Omental fat pad (tissue), 4 donors: Measurements from ENCODE around the gene PDS5A. TPM values are rescaled to one million over a fixed set of nuclear protein-coding genes. Genes with fewer than 3 reads are reported as not detected.
"Not testable (repeated sequence)": the region's sequence is repeated elsewhere in the genome, so short reads cannot be mapped to it uniquely, and the experiment has no call there.

Experiments
- ATAC-seq: fragments of 150-250 bp; one replicate; pipeline ENCODE4 v1.9.1; 2016; ENCODE audit warnings: mild to moderate bottlenecking, moderate library complexity; ENCODE audit not compliant: low FRiP score
- DNase-seq: peaks from one replicate; pipeline ENCODE4 v3.0.0-alpha.2; 2019; ENCODE audit warnings: low spot score
- total RNA-seq, 4 donors: library from RNA; depleted of rRNA; stranded (reverse); fragments of >200 nt; gene quantifications; one replicate each; pipeline ENCODE4 v1.1.0, GENCODE V29; 2016
- TF ChIP-seq, protein P1 (sequence below), 3 donors: fragments of 450-650 bp; IDR thresholded peaks; one replicate each; pipeline ENCODE4 v1.5.1; 2016 to 2017; ENCODE audit warnings: antibody characterized with exemption in 3 of 3, mild to moderate bottlenecking in 3 of 3, moderate library complexity in 2 of 3

Gene PDS5A
- total RNA-seq, 4 donors from 2014 or later, result 60.0 to 86.9 (median 75.1) TPM

DNA sequence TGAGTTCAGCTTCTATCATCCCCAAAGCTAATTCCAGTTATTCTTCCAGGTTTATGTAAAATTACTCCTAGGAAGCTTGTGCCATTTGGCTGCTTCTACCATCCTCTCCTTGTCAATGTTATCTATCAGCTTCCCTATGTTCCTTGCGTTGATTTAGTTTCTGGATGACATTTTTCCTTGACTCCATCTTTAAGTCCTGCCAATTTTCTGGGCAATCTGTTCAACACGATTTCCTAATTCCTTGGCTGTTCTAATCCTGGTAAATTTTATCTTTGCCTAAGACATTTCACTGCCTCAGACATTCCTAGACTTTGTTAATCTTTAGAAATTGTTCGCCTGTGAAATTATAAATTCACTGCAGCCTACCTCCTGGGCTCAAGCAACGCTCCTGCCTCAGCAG lies 125.1 kb downstream of the PDS5A start:
- no peak for DNase-seq
- TF ChIP-seq, protein P1, sequence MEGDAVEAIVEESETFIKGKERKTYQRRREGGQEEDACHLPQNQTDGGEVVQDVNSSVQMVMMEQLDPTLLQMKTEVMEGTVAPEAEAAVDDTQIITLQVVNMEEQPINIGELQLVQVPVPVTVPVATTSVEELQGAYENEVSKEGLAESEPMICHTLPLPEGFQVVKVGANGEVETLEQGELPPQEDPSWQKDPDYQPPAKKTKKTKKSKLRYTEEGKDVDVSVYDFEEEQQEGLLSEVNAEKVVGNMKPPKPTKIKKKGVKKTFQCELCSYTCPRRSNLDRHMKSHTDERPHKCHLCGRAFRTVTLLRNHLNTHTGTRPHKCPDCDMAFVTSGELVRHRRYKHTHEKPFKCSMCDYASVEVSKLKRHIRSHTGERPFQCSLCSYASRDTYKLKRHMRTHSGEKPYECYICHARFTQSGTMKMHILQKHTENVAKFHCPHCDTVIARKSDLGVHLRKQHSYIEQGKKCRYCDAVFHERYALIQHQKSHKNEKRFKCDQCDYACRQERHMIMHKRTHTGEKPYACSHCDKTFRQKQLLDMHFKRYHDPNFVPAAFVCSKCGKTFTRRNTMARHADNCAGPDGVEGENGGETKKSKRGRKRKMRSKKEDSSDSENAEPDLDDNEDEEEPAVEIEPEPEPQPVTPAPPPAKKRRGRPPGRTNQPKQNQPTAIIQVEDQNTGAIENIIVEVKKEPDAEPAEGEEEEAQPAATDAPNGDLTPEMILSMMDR (IDR thresholded peaks at IDR 0.05), result no peak

DNA sequence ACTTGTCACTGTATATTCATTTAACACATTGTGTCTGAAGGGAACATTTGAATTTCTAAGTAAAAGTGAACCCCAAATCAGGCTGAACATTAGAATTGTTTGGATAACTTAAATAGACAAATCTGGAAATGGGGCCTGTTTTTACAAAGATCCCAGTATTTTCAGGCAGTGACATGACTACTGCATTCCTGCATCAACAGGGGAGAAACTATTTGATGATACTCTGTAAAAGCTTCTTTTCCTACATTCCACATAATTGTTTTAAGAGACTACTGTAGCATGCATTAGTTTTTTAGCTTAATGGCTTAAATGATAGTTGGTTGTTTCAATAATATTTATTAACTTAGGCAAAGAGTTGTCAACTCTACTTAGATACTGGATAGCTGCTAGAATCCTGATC lies 127.0 kb downstream of the PDS5A start:
- no peak for ATAC-seq
- no peak for DNase-seq
- TF ChIP-seq, protein P1 (IDR thresholded peaks at IDR 0.05), result no peak

More for the DNA sequence above, 125.1 kb downstream of the PDS5A start:
- ATAC-seq, result no peak

DNA sequence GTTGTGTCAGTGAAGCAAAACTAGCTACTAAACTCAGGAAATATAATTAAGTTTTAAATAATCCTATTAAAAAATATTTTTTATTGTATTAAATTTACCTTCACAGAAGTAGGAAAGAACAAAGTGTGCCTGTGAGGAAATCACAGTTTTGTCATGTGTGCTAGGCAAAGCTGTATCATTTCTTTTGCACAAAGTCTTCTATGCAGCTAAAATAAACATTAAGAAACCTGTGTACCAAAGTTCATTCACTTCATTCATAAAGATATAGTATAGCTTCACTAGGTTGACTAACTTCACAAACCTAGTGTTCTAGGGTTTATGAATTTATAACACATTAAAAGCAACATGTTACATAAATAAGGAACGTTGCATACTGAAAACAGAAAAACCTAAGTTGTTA lies 131.0 kb downstream of the PDS5A start:
- TF ChIP-seq, protein P1 (IDR thresholded peaks at IDR 0.05), result no peak
- DNase-seq, result no peak
- no peak for ATAC-seq

DNA sequence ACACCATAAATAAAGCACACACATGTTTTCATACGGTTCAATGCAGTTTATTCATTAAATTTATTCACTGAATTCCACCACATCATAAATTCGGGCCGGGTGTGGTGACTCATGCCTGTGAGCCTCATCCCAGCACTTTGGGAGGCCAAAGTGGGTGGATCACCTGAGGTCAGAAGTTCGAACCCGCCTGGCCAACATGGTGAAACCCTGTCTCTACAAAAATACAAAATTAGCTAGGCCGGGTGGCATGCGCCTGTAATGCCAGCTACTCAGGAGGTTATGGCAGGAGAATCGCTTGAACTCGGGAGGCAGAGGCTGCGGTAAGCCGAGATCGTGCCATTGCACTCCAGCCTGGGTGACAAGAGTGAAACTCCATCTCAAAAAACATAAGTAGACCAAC lies 131.6 kb downstream of the PDS5A start:
- DNase-seq, result no peak
- no peak for ATAC-seq
- TF ChIP-seq, protein P1 (IDR thresholded peaks at IDR 0.05), result no peak

DNA sequence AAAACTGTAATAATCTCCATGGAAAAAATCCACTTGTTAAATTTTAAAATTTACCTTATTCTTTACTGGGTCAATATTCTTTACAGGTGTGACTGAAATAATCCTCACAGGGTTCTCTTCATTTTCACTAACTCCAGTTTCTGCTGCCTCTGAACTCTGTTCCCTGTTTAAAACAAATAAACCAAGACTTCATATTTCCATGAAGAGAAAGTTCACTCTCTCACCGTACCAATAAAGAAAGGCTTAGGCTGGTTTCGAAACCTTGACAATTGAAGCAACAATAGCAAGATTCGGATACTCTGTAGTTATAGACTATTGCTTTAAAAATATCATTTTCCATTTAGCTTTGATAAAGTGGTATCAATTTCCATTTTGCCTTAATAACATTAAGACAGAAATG lies 135.8 kb downstream of the PDS5A start:
- TF ChIP-seq, protein P1 (IDR thresholded peaks at IDR 0.05), result no peak
- DNase-seq, result no peak
- ATAC-seq, result no peak

DNA sequence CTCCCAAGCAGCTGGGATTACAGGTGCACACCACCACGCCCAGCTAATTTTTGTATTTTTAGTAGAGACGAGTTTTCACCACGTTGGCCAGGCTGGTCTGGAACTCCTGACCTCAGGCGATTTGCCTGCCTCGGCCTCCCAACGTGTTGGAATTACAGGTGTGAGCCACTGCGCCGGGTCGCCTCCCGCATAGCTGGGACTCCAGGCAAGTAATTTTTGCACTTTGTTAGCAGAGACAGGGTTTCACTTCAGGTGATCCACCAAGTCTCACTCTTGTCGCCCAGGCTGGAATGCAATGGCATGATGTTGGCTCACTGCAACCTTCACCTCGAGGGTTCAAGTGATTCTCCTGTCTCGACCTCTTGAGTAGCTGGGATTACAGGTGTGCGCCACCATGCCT lies 137.2 kb downstream of the PDS5A start:
- ATAC-seq, result not testable (repeated sequence)

DNA sequence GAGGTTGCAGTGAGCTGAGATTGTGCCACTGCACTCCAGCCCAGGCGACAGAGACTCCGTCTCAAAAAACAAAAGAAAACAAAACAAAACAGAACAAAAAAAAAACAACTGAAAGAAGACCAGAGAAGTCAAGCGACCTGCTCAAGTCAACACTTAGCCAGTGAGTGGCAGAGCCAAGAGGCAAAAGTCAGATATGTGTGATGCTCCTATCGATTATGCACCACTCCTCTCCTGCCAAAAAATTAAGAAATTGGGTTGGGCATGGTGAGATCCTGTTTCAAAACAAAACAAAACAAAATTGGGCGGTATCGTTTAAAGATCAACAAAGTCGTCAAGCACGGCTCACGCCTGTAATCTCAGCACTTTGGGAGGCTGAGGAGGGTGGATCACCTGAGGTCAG lies 137.7 kb downstream of the PDS5A start:
- DNase-seq, result no peak
- TF ChIP-seq, protein P1 (IDR thresholded peaks at IDR 0.05), result no peak
- no peak for ATAC-seq

More for the DNA sequence above, 137.2 kb downstream of the PDS5A start:
- not testable (repeated sequence) for DNase-seq

DNA sequence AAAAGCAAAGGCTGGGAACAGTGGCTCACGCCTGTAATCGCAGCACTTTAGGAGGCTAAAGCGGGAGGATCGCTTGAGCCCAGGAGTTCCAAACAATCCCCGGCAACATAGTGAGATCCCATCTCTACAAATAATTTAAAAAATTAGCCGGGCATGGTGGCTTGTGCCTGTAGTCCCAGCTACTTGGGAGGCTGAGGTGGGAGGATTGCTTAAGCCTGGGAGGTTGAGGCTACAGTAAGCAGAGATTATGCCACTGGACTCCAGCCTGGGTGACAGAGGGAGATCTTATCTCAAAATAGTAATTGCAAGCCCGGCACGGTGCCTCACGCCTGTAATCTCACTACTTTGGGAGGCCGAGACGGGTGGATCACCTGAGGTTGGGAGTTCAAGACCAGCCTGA lies 139.3 kb downstream of the PDS5A start:
- not testable (repeated sequence) for DNase-seq, ATAC-seq
